Stimulated activated CD8-positive, alpha-beta memory T cell treated with anti-CD3 and anti-CD28 coated beads, Interleukin-7, amount 100 ng/mL, for 24 hours (primary cell): ENCODE measurements around the gene ESR1.

Source experiments
- DNase-seq: peaks from one replicate; pipeline ENCODE4 v3.0.0-alpha.2; 2020; ENCODE audit warnings: low read depth

Gene ESR1

GRCh38 chr6:152176268-152176667, 368.8 kb downstream of the ESR1 start:
- no peak for DNase-seq
